ENCODE measurements around the gene NKAIN4.
A peak's percentile ranks its signal among the peaks of the same experiment; 100 is the strongest.

Gene NKAIN4

DNA sequence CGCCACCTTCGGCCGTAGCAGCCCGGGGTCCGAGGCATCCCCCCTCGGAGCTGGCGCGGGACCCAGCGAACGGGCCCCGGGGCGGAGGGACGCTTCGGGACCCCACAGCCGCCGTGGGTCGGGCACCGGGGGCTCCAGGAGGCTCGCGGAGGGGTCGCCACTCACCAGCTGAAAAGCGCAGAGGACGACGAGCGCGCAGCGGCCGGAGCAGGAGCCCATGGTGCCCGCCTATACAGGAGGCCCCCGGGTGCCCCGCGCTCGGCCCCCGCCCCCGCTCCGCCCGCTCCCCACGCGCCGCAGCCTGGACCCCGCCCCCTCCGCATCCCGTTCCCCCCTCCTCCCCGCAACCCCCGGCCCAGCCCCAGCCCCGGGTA is at the start of gene NKAIN4:
TSS of gene NKAIN4 (minus strand) at position 232 of the 374 bp plus-strand sequence. CDS start at position 219, 13 bp downstream.
- no peak for DNase-seq (ENCODE audit: low spot score)

DNA sequence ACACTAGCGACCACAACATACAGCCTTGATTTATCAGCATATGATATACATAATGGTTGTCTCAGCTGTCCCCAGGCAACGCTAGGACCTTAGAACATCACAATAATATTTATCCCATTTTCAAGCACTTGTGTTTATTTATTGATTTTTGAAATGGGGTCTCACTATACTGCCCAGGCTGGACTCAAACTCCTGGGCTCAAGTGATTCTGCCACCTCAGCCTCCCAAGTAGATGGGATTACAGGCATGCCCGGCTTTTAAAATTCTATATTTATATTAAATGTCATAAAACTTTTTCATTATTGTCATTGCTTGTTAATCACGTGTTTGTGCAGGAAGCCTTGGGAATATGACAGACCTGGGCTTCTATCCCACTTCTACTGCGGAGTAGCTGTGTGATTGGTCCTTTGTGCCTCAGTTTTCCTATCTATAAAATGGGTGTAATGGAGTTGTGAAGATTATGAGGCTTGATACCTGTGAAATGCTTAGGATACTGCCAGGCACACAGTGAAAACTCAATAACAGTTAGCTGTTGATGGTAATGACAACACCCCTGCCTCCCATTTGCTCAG is 48.9 kb upstream of the NKAIN4 start:
- no peak for DNase-seq (ENCODE audit: low spot score)

DNA sequence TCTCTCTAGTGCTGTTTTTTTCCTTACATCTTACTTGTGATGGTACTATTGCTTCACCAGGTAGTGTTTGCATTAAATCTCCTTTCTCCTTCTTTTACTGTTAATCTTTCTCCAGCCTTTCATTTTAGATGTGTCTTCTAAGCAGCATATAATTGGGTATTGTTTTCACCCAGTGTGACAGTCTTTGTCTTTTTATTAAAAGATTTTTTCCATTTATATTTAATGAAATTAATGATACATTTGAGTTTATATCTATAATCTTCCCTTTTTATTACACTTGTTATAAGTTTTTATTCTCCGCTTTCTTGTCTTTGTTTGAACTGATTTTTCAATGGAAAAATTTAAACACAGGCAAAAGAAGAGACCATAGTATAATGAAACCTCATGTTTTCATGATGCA is 47.4 kb upstream of the NKAIN4 start:
- DNase-seq (ENCODE audit: low spot score), result no peak

DNA sequence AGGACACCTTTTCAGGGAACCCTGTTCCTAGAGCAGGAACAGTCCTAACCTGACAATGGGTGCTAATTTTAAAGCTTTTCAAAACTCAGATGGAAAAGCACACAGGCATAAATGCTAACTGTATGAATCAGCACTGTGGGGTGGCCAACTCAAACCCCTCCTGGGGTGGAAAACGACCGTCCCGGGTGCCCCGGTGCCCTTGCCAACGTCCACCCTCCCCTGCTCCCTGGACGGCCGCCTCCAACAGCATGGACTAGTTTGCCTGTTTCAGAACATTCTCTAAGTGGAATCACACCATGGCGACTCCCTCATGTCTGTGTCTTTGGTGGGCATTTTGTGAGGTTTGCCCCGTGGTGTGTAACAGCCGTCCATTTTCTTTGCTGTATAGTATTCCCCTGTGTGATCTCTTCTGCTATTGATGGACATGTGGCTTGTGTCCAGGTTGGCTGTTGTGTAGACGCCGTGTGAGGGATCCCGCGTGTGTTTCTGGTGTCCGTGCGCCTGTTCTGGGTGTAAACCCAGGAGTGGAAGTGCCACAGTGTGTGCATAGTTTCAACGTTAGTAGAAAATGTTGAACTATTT is 44.6 kb upstream of the NKAIN4 start:
- DNase-seq (ENCODE audit: low spot score), result no peak

DNA sequence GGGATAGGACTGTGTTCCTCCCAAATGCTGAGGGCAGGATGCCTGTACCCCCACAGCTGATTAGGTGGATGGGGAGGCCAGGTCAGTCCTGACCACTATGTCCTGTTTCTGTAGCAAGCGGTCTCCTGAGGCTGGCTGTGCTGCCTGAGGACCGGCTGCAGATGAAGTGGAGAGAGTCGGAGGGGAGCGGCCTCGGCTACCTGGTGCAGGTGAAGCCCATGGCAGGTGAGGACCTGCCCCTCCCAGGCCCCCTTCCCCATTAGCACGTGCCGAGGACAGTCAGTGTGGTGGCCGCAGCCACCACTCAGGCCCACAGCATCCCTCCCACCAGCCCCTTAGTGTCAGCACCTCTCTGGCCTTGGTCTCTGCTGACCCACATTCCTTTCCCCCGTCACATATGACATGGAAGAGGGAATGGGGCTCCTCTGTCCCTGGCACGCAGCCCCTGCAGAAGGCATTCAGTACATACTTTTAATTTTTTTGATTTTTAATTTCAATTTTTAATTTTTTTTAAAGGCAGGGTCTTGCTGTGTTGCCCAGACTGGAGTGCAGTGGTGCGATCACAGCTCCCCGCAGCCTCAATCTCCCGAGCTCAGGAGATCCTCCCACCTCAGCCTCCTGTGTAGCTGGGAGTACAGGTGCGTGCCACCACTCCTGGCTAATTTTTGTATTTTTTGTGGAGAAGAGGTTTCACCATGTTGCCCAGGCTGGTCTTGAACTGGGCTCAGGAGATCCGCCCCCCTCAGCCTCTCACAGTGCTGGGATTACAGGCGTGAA is 43.7 kb upstream of the NKAIN4 start:
- DNase-seq (ENCODE audit: low spot score), result no peak

DNA sequence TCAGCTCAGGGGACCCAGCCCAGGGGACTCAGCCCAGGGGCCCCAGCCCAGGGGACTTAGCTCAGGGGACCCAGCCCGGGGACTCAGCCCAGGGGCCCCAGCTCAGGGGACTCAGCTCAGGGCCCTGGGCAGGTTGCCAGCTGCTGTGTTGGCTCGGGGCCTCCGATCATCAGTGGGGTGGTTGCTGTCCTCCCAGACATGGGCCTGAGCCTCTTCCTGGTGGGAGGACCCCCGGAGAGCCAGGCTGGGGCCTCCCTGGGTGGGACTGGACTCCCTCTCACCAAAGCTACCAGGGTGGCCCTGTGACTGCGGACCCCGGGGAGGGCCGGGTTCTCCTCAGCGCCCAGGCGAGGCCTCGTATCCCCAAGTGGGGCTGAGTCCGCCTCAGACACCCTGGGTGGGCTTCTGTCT is 43.1 kb upstream of the NKAIN4 start:
- no peak for DNase-seq (ENCODE audit: low spot score)

DNA sequence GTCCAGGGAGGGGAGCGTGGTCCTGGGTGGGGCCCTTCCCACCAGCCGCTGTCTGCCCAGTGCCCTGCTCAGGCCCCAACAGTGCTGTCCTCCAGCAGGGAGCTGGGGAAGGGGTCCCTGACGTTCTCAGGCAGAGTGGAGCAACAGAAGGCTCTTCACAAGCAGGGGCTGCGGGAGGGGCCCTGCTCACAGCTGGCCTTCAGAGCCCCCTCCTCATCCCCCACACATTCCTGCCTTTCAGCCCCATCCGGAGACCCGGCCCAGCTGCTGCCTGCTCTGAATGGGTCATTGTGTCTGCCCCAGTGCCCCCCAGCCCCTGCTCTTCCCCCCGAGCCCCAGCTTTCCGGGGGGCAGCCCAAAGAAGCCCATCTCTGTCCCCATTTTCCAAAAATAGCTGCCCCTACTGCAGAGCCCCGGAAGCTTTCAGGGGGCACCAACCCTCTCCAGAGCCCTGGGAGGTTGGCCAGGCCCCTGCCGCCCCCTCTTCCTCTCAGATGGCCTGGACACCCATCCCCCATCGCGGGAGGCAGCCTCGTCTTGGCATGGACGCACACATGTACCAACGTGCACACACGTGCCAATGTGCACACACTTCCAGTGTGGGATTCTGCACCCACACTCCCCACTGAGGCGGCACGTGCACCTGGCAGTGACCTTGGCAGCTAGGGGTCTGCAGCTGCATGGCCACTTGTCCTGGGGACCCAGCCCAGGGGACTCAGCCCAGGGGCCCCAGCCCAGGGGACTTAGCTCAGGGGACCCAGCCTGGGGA is 42.5 kb upstream of the NKAIN4 start:
- DNase-seq (ENCODE audit: low spot score), result no peak

DNA sequence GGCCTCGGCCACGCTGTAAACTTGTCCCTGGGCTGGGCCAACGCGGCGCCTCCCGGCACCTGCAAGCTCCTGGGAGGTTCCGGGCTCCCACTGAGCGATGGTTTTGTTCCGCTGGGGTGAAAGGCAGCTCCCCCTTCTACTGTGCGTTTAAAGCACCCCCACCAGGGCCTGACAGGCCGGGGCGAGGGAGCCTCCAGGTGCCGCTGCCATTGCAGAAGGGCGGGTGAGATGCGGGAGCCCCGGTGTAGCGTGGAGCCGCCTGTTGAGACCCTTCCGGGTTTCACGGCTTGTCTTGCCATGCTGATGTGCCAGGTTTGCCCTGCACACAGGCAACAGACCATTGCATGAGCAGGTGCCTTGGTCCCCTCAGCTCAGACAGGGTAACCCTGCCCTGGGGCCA is 41.6 kb upstream of the NKAIN4 start:
- DNase-seq (ENCODE audit: low spot score), result no peak

DNA sequence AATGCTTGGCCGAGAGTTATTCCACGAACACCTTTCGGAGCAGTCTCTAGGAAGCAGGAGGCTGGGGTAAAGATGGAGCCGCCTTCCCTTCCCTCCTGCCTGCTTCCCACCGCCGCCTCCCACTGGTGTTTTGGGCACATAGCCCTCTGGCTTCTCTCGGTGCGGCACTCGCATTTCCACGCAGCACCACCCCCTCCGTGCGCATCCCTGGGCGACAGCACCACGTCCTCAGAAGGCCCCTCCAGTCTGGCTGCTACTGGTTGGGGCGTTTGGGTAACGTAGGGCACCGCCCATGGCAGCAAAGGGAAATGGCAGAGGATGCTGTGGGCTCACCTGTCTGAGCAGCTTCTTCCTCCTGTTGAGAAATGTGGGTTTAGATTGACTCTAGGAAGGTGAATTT is 41.2 kb upstream of the NKAIN4 start:
- peak; percentile 18 for DNase-seq (ENCODE audit: low spot score)

DNA sequence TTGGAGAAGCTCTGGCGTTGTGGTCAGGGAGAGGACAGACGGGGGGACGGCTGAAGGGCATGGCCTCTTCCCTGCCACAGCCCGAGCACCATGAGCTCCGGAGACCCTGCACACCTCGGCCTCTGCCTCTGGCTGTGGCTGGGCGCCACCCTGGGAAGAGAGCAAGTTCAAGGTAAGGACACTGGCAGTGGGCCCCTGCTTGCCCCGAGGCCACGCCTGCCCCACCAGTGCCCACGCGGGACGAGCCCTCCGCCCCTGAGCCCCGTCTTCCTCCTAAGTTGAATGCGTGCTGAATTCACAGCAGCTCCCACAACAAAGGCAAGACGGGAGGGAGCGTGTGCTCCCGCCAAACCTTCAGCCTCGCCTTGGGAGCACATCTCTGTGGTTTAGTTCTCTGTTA is 40.8 kb upstream of the NKAIN4 start:
- no peak for DNase-seq (ENCODE audit: low spot score)

DNA sequence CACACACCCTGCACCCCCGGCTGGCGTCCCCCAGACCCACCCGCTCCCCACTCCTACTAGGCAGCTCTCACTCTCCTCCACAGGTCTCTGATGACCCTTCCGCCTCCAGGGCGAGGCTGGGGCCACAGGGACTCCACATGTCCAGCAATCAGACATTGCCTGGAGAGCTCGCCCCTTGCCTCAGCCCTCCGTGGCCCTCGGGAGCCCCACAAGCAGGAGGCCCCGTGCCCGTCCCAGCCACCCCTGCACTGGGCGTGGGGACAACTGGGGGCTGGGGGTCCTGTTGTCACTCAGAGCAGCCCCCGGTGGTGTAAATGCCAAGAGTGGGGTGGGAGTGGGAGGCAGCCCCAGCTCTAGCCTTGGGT is 40.3 kb upstream of the NKAIN4 start:
- no peak for DNase-seq (ENCODE audit: low spot score)

DNA sequence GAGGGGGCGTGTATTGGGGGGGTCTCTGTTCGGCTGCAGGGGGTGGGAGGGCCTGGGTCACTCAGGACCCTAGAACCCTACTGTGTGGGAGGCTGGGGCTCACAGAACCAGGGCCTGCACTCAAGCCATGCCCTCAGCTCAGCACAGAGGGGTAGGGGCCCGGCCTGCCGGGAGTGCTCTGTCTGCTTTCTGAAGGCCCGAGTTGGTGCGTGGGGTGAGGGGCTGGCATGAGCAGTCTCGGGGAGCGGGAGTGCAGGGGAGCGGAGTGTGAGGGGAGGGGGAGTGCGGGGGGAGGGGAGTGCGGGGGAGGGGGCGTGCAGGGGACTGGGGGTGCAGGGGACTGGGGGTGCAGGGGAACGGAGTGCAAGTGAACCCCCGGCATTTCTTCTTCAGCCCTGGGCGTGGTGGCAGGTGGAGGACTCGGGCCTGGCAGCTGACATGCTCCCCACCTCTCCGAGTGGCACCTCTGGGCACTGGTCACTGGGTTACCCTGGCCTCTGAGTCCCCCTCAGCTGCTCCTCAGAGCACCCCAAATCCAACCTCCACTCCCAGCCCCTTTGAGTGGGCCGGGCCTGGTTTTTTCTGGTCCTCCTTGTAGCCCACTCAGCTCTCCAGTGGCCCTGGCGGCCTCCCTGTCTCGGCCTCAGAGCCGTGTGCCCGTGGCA is 39.7 kb upstream of the NKAIN4 start:
- no peak for DNase-seq (ENCODE audit: low spot score)

DNA sequence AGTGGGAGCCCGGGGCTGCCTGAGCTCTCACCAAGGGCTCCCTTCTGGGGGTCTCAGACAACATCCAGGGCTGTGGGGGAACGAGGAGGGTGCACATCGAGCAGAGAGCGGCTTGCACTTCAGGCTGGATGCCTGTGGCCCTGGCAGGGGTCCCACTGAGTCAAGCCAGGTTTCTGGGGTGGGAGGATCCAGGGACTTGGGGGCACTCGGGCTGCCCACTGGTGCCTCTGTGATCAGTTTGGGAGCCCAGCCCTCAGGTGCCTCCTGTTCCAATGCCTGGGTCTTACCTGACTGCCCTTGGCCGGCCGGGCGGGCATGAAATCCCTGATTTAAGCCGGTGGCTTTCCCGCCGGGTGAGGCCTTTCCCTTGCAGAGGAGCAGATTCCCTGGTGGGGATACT is 39.2 kb upstream of the NKAIN4 start:
- no peak for DNase-seq (ENCODE audit: low spot score)

DNA sequence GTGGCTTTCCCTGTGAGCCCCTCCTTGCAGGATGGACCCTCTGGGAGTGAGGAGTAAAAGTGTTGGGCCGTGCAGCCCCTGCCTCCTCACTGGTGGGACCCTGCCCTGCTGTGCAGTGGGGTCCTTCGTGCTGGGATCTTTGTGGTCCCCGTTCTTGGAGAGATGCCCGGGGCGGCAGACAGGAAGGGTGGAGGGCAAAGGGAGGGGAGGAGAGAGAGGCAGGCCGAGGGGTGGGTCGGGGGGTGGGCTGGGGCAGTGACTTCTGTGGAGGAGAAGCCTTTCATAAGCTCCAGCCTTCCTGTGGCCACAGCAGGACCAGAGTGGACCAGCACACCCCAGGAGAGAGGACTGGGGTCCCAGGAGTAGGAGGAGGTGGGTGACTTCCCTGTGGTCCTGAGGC is 38.6 kb upstream of the NKAIN4 start, which contains the start of gene COL20A1:
TSS of gene COL20A1 (plus strand) at position 283 of the 400 bp plus-strand sequence. CDS start 1,922 bp downstream, outside the sequence.
- no peak for DNase-seq (ENCODE audit: low spot score)

DNA sequence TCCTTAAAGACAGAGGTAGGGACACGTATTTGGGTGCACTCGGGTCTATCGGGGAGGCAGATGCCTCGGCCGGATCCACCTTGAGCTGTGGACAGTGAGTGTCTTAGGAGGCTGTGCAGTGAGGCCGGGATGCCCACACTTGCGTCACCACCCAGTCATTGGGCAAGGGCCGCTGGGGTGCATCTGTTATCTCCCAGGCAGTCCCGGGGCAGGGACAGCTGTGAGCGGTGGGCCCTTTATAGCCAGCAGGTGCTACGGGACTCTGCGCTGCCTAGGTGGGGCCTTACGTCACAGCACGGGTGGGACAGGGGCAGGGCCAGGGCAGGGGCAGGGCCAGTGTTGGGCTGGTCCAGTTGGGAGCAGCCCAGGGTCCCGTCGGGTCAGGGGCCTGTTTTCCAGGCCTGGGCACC is 38.0 kb upstream of the NKAIN4 start:
- DNase-seq (ENCODE audit: low spot score), result no peak

DNA sequence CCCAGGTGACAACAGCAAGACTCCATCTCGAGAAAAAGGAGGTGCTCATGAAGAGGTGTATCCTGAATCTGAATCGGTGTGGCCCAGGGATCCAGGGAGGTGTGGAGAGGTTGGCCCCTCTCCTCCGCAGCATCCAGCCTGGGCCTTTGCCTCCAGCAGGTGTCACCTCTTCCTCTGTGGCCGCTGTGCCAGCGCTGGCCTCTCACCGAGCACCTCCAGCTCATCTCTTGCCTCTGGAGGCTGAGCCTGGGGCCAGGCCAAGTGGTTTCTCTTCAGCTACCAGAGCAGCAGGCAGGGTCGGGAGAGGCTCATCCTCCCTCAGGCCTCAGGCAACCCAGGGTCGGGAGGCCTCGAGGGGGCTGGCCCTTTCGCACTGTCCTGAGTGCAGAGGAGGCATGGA is 37.5 kb upstream of the NKAIN4 start:
- no peak for DNase-seq (ENCODE audit: low spot score)

DNA sequence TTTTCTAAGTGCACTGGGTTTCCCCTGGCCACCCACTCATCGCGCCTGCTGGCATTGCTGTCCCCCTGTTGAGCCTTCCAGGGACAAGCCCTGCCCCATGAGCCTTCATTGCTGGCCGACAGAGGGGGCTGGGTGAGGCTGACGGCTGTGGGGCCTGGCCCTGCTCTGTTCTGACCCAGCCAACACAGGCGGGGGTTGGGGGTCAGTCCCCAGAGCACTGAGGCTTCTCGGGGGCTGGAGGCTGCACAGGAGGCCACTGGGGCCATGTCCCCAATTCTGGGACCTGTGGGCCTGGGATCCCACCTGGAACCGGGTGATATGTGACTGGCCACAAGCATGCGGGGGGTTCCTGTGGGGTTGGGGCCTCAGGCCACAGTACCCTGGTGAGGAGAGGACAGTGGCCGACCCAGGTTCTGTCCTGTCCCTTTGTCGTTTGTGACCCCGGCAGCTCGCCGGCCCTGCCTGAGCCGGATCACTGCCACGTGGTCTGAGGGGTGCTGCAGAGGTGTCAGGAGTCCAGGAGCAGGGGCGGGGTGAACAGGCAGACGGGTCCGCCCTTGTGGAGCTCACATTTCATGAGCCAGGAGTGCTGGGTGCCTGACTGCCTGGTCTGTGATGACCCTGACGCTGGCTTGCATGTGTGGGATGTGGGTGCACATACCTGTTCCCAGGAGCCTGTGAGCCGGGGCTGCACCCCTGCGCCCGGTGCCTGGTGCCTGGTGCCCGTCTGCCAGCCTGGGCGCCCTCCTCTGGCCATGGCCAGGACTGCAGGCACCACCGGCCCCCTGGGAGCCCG is 36.6 kb upstream of the NKAIN4 start:
- peak; percentile 21 for DNase-seq (ENCODE audit: low spot score)

DNA sequence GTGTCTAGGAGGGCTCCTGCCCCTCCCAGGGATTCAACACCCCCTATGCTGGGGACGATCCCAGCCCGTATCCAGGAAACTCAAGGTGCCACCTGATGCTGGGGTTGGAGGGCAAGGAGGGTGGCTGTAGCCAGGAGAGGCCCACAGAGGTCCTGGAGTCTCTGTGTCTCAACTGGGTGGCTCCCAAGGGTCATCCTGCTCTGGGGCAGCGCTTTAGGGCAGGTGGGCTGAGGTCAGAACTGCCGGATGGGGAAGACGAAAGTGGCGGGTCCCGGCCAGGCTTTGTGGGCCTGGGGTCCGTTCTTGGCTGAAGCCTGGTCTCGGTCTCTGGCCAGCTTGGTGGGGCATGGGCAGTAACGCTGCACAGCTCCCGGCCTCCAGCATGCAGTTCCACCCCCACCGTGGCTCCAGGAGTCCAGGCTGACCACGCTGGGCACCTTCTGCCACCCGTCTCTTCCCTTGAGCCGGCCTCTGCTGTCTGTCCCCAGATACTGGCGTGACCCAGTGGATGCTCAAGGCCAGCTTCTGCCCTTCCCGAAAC is 35.9 kb upstream of the NKAIN4 start:
- DNase-seq (ENCODE audit: low spot score), result no peak

DNA sequence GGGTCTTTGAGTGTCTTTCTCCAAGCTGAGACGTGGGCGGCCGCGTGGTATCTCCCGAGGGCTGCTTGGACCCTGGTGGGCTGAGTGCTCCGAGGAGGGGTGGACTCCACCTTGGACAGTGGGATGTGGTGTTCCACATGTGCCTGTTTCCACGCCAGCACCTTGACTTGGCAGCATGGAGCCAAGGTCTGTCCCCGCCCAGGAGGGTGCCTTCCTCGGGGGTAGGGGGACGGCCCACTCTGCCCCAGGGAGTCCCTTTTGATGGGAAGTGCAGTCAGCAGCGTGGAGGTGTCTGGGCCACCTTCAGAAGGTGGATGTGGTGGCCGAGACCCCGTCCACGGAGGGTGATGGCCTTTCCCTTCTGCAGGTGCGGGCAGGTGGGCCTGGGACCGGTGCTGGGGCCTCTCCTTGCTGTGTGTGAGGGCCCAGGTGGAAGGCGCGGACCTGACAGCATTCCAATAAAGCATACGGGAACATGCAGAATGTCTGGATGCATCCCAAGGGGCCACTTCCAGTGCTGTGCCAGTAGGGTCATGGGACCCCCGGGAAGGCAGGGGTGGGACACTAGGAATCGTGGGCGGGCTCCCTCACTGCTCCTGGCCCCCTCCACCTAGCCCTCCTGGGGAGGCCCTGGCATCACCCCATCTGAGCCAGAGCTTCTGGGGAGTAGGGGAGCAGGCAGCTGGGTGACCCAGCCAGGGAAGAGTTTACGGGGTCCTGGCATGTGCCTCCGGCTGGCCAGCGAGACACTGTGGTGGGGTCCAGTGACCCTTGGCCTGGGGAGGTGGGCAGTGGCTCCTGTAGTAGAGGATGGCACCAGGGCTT is 35.3 kb upstream of the NKAIN4 start:
- DNase-seq (ENCODE audit: low spot score), result no peak

DNA sequence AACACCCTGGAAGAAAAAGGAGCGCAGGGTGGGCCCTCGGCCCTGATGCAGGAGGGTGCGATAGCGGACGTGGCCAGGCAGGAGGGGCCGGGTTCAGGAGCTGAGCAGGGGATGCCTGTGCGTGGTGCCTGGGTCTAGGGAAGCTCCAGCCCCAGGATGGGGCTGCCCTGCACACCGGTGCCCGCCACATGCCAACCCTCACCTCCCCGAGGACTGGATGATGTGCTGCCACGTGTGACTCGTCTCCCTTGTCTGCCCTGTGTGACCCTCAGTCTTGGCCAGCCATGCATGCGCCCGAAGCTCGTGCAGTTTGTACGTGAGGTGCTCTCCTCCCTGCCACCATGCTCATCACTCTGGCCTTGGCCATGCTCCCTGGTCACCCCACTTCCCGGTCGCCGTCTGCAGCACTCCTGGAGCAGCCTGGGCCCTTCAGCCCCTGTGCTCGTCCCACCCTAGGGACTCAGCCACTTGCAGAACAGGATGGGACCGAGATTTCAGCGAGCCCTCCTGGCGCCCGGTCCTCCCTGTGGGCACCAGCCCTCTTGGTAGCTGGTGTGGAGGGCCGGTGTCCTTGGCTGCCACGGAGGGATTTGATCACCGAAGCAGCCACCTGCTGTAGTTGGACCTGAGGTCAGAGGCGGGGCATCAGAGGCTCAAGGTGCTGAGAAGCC is 34.5 kb upstream of the NKAIN4 start:
- no peak for DNase-seq (ENCODE audit: low spot score)

Measured in CD4-positive, alpha-beta T cell treated with Interleukin-6 at 100 ng/mL for 8 hours (primary cell).